OCI-LY3 (cell line): ENCODE data around the gene PPP2R1B.

Experiments
- H2AFZ ChIP-seq: fragments of 200-600, 300-600 bp; shearing (Covaris generic); 2 replicates; pipeline ENCODE4 v1.6.0; 2014; ENCODE audit warnings: antibody characterized with exemption, low read depth, low read length
- H3K27ac ChIP-seq: fragments of 200-600, 300-600 bp; sonication (generic); 2 replicates; pipeline ENCODE4 v1.5.1; 2014; ENCODE audit warnings: mild to moderate bottlenecking, low read length, moderate library complexity, mixed read lengths
- H3K27me3 ChIP-seq: fragments of 200-600, 300-600 bp; sonication (generic); 2 replicates; pipeline ENCODE4 v1.6.1; 2014; ENCODE audit warnings: low read depth, low read length, mixed read lengths
- H3K36me3 ChIP-seq: fragments of 200-600, 300-600 bp; sonication (generic); replicated peaks from 2 replicates; pipeline ENCODE3; 2014; ENCODE audit warnings: low read depth, low read length, mixed read lengths
- H3K4me1 ChIP-seq: fragments of 300-600, 200-600 bp; sonication (generic); 2 replicates; pipeline ENCODE4 v1.6.1; 2014; ENCODE audit warnings: low read length, mixed read lengths
- H3K4me2 ChIP-seq: fragments of 200-600, 300-600 bp; sonication (generic); 2 replicates; pipeline ENCODE4 v1.6.1; 2014; ENCODE audit warnings: low read length, mixed read lengths
- H3K4me3 ChIP-seq: fragments of 300-600, 200-600 bp; sonication (generic); 2 replicates; pipeline ENCODE4 v1.5.1; 2014; ENCODE audit warnings: antibody characterized with exemption, mild to moderate bottlenecking, low read length, moderate library complexity
- H3K79me2 ChIP-seq: fragments of 300-600, 200-600 bp; shearing (Covaris generic); 2 replicates; pipeline ENCODE4 v1.6.1; 2014; ENCODE audit warnings: mild to moderate bottlenecking, low read length, mixed read lengths
- H3K9ac ChIP-seq: fragments of 300-600, 200-600 bp; shearing (Covaris generic); 2 replicates; pipeline ENCODE4 v1.6.0; 2014; ENCODE audit warnings: mild to moderate bottlenecking, low read length, moderate library complexity
- H3K9me3 ChIP-seq: fragments of 200-600, 300-600 bp; shearing (Covaris generic); 2 replicates; pipeline ENCODE4 v1.6.1; 2014; ENCODE audit warnings: low read length, mixed read lengths; ENCODE audit not compliant: insufficient read depth
- H4K20me1 ChIP-seq: fragments of 200-600, 300-600 bp; sonication (generic); 2 replicates; pipeline ENCODE4 v1.6.1; 2016; ENCODE audit warnings: low read length, mixed read lengths; ENCODE audit not compliant: insufficient read depth
- EZH2phosphoT487 ChIP-seq: fragments of 200-600 bp; shearing (Covaris generic); IDR thresholded peaks from 2 replicates; pipeline ENCODE4 v1.6.1; 2018; ENCODE audit warnings: antibody characterized with exemption, mixed run types, low read depth
- TF ChIP-seq, protein P1 (sequence below): fragments of 200-600, 300-600 bp; sonication (generic); IDR thresholded peaks from 2 replicates; pipeline ENCODE4 v1.5.1; 2014; ENCODE audit warnings: antibody characterized with exemption, low read length, low read depth

The PPP2R1B gene

DNA sequence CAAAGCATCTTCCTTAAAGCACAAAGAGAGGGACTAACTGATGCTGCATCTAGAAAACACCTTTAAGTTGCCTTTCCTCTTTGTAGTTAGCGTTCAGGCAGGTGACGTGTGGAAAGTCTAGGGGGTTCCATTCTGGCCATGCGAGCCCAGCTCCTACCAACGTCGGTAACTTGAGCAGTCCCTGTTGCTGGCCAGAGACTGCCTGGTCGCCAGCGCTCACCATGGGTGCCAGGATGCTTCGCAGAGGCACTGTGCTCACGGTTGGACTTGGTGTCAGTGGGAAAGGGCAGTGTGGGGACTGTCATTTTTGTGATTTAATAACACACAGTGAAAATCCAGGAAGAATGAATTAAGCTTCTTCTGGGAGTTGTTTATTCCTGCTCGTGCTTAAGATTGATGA lies 40.6 kb downstream of the PPP2R1B start:
- Histone ChIP-seq H3K9me3 (no peaks in the 10 kb centered on the region), H3K4me1 (no peaks in the 10 kb centered on the region), H3K27ac (no peak overlapping the region), H3K4me3 (no peak overlapping the region), H3K36me3 (peaks cover 61% of the 10 kb centered on the region), H2AFZ (no peak overlapping the region), H3K27me3 (no peaks in the 10 kb centered on the region), H3K4me2 (no peak overlapping the region), H4K20me1 (no peaks in the 10 kb centered on the region), H3K9ac (no peak overlapping the region), H3K79me2 (no peaks in the 10 kb centered on the region)
- TF ChIP-seq EZH2phosphoT487 = no peak
- TF ChIP-seq, protein P1, sequence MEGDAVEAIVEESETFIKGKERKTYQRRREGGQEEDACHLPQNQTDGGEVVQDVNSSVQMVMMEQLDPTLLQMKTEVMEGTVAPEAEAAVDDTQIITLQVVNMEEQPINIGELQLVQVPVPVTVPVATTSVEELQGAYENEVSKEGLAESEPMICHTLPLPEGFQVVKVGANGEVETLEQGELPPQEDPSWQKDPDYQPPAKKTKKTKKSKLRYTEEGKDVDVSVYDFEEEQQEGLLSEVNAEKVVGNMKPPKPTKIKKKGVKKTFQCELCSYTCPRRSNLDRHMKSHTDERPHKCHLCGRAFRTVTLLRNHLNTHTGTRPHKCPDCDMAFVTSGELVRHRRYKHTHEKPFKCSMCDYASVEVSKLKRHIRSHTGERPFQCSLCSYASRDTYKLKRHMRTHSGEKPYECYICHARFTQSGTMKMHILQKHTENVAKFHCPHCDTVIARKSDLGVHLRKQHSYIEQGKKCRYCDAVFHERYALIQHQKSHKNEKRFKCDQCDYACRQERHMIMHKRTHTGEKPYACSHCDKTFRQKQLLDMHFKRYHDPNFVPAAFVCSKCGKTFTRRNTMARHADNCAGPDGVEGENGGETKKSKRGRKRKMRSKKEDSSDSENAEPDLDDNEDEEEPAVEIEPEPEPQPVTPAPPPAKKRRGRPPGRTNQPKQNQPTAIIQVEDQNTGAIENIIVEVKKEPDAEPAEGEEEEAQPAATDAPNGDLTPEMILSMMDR = no peak

DNA sequence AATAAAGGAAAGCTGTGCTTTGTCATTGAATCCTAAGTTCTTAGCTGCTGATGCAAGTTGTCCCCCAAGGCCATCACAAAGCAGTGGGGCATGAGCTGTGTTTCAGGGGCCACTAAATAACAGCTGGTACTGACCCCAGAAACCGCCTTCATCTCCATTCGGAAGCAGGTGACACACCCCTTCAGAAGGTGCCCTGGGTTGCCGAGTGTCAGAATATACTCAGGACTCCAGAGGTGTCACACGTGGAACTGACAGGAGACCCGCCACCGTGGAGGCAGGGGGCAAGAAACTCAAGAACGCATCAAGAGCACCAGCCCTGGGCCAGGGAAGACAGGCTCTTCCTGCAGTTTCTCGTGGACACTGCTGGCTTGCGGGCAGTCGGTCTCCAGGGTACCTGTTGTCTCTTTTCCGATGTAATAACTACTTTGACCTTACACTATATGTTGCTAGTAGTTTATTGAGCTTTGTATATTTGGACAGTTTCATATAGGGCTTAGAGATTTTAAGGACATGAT lies 41.5 kb downstream of the PPP2R1B start:
- no peaks in the 10 kb centered on the region for H3K27me3 ChIP-seq
- no peaks in the 10 kb centered on the region for H3K9me3 ChIP-seq
- H4K20me1 ChIP-seq = no peaks in the 10 kb centered on the region
- no peaks in the 10 kb centered on the region for H3K79me2 ChIP-seq
- no peak overlapping the region for H3K4me2 ChIP-seq
- H3K4me1 ChIP-seq = no peaks in the 10 kb centered on the region
- H3K4me3 ChIP-seq = no peak overlapping the region
- H2AFZ ChIP-seq = no peak overlapping the region
- no peak overlapping the region for H3K27ac ChIP-seq
- H3K36me3 ChIP-seq = peaks cover 70% of the 10 kb centered on the region
- TF ChIP-seq, protein P1 = no peak
- TF ChIP-seq EZH2phosphoT487 = no peak
- H3K9ac ChIP-seq = no peak overlapping the region

DNA sequence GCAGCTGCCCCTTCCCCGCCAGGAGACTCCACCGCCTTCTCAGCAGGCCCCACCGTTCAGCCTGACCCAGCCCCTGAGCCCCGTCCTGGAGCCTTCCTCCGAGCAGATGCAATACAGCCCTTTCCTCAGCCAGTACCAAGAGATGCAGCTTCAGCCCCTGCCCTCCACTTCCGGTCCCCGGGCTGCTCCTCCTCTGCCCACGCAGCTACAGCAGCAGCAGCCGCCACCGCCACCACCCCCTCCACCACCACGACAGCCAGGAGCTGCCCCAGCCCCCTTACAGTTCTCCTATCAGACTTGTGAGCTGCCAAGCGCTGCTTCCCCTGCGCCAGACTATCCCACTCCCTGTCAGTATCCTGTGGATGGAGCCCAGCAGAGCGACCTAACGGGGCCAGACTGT lies 42.6 kb downstream of the PPP2R1B start:
- H3K4me2 ChIP-seq = no peak overlapping the region
- H3K9ac ChIP-seq = no peak overlapping the region
- H3K27ac ChIP-seq = no peak overlapping the region
- no peak for TF ChIP-seq EZH2phosphoT487
- TF ChIP-seq, protein P1 = no peak
- no peaks in the 10 kb centered on the region for H3K9me3 ChIP-seq
- H3K79me2 ChIP-seq = no peaks in the 10 kb centered on the region
- H3K4me3 ChIP-seq = no peak overlapping the region
- H3K36me3 ChIP-seq = peaks cover 71% of the 10 kb centered on the region
- H4K20me1 ChIP-seq = no peaks in the 10 kb centered on the region
- H2AFZ ChIP-seq = no peak overlapping the region
- H3K27me3 ChIP-seq = no peaks in the 10 kb centered on the region
- H3K4me1 ChIP-seq = no peaks in the 10 kb centered on the region

DNA sequence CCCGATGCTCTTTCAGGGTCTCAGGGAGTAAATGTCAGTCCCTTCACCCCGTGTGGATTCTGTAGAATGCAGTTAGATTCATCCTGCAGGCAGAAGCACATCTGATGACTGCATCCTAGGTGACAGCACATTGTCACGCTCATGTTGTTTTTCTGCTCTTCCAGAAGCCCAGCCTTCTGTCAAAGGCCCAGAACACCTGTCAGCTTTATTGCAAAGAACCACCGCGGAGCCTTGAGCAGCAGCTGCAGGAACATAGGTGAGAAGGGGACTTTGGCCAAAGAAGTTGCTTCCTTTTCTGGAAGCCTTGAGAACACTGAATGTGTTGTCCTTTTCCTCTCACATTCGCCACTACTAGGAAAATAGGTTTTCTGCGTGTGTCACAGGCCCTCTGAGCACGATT lies 43.7 kb downstream of the PPP2R1B start:
- no peaks in the 10 kb centered on the region for H3K79me2 ChIP-seq
- peaks cover 68% of the 10 kb centered on the region for H3K36me3 ChIP-seq
- H3K4me2 ChIP-seq = no peak overlapping the region
- H2AFZ ChIP-seq = no peak overlapping the region
- no peaks in the 10 kb centered on the region for H3K9me3 ChIP-seq
- no peaks in the 10 kb centered on the region for H3K4me1 ChIP-seq
- H3K9ac ChIP-seq = no peak overlapping the region
- H3K4me3 ChIP-seq = no peak overlapping the region
- no peaks in the 10 kb centered on the region for H3K27me3 ChIP-seq
- no peaks in the 10 kb centered on the region for H4K20me1 ChIP-seq
- H3K27ac ChIP-seq = no peak overlapping the region
- TF ChIP-seq EZH2phosphoT487 = no peak
- TF ChIP-seq, protein P1 = no peak
